GM19099 (cell line): Measurements from ENCODE around the gene DCDC2C.

Source experiments
- POLR2A ChIP-seq: IDR thresholded peaks from 3 replicates; pipeline ENCODE4 v1.6.1; 2011; ENCODE audit warnings: low read depth; ENCODE audit not compliant: insufficient read length; ENCODE audit errors: extremely low read depth

DCDC2C gene

GRCh38 chr2:3683748-3684454 is 19.5 kb upstream of the DCDC2C start:
- no peak for TF ChIP-seq POLR2A

- TF ChIP-seq POLR2A = no peak
Observed at GRCh38 chr2:3689998-3690748, 13.2 kb upstream of the DCDC2C start.

- TF ChIP-seq POLR2A = no peak
Observed at GRCh38 chr2:3692375-3692774, 11.0 kb upstream of the DCDC2C start.

GRCh38 chr2:3696545-3696944 is 6.8 kb upstream of the DCDC2C start:
- no peak for TF ChIP-seq POLR2A

- no peak for TF ChIP-seq POLR2A
Observed at GRCh38 chr2:3701071-3701470, 2.3 kb upstream of the DCDC2C start.

- no peak for TF ChIP-seq POLR2A
Observed at GRCh38 chr2:3703757-3704355, 481 bp downstream of the DCDC2C start.

GRCh38 chr2:3704692-3705091 is 1.3 kb downstream of the DCDC2C start:
- no peak for TF ChIP-seq POLR2A

- no peak for TF ChIP-seq POLR2A
Observed at GRCh38 chr2:3705782-3706181, 2.4 kb downstream of the DCDC2C start.

GRCh38 chr2:3706892-3707291 is 3.5 kb downstream of the DCDC2C start:
- TF ChIP-seq POLR2A = no peak

GRCh38 chr2:3708576-3708975 is 5.2 kb downstream of the DCDC2C start:
- no peak for TF ChIP-seq POLR2A

- no peak for TF ChIP-seq POLR2A
Observed at GRCh38 chr2:3709225-3709624, 5.8 kb downstream of the DCDC2C start.

- no peak for TF ChIP-seq POLR2A
Observed at GRCh38 chr2:3712424-3712823, 9.0 kb downstream of the DCDC2C start.

- no peak for TF ChIP-seq POLR2A
Observed at GRCh38 chr2:3712831-3713503, 9.6 kb downstream of the DCDC2C start.

- TF ChIP-seq POLR2A = no peak
Observed at GRCh38 chr2:3718679-3719078, 15.3 kb downstream of the DCDC2C start.

- no peak for TF ChIP-seq POLR2A
Observed at GRCh38 chr2:3725002-3725401, 21.6 kb downstream of the DCDC2C start.
